Measurements from ENCODE around the gene LIMK2. TPM values are rescaled to one million over a fixed set of nuclear protein-coding genes. Genes with fewer than 3 reads are reported as not detected.
A peak's percentile ranks its signal among the peaks of the same experiment; 100 is the strongest.

The LIMK2 gene
- total and polyA plus RNA-seq, 4 experiments from 2014 or later, result 12.3 to 33.2 (median 29.5) TPM

- H3K4me1 Mint-ChIP-seq, result peaks cover 2 to 14% (median 10%) of the 10 kb centered on the region in 4 donors
- H3K4me3 Mint-ChIP-seq, result no peak overlapping the region
- H3K27me3 Mint-ChIP-seq, result no peaks in the 10 kb centered on the region
- Histone ChIP-seq H3K36me3 (ENCODE audit: insufficient read depth, low read length) (peaks cover 50% of the 10 kb centered on the region), H3K4me3 (ENCODE audit: low read length in 2 of 2) (no peak overlapping the region), H3K27me3 (ENCODE audit: insufficient read depth, low read length) (no peaks in the 10 kb centered on the region), H3K27ac (ENCODE audit: low read depth, low read length) (no peak overlapping the region), H3K9me3 (ENCODE audit: control insufficient read depth in 1 of 2, low read length in 2 of 2) (no peaks in the 10 kb centered on the region), H3K4me1 (ENCODE audit: insufficient read depth, low read length) (no peaks in the 10 kb centered on the region)
- peaks cover 38 to 73% of the 10 kb centered on the region in 2 donors for H3K36me3 Mint-ChIP-seq
- ChIA-PET POLR2A (ENCODE audit: partially characterized antibody) (interaction anchor here (0.8 to 1.7 kb wide), 5 partner anchors 24 to 53 kb away, joined by 3 to 6 read pairs (median 3); partner anchors contain the start of gene PIK3IP1), CTCF (ENCODE audit: partially characterized antibody) (interaction anchor here (1.1 to 2.2 kb wide), 3 partner anchors 9 to 54 kb away, joined by 3 to 7 read pairs (median 4); no protein-coding TSS in a partner anchor)
- peak overlapping the region in 2 of 7 donors; percentile 41 to 57 for H3K27ac Mint-ChIP-seq
- intact Hi-C loops (cut with micrococcal nuclease), result no loop called here
- no peak for DNase-seq
- H3K9me3 Mint-ChIP-seq, result no peaks in the 10 kb centered on the region
Measured at GRCh38 chr22:31326877-31327276, 114.8 kb downstream of the LIMK2 start.

DNA sequence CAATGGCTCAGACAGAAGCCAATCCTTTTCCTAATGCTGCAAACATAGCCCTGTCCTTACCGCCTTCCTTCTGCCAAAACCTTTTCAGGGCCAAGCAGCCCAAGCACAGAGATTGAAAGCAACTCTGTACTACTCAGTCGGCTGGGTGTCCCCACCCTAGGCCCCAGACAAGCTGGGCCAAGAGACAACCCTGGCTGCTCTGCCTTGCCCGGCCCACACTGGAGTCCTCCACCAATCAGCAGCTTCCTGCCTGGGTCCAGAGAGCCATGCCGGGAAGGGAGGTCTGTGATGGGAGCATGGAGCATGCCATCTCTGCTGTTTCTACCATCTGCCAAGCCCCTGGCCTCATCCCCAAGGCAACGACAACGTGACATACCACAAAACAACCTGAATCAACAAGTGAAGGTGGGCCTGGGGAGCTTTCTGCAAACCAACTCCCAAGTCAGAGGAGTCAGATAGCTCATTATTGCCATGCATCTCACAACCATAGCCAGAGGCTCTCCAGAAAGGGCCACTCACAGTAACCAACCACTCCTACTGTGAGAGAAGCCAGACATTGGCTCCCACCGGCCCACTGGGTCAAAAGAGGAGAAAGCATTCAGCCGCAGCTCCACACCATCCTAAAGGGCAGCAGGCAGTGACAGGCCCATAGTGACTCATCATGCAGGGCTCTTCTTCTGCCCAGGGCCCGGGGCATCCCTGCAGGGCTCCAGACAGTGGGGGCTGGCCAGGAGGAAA lies 115.9 kb downstream of the LIMK2 start:
- Mint-ChIP-seq H3K4me3 (no peak overlapping the region), H3K4me1 (peaks cover 5 to 14% (median 10%) of the 10 kb centered on the region in 4 donors), H3K27me3 (no peaks in the 10 kb centered on the region), H3K36me3 (peaks cover 40 to 82% of the 10 kb centered on the region in 2 donors), H3K9me3 (no peaks in the 10 kb centered on the region), H3K27ac (peak overlapping the region in 1 of 7 donors; percentile 27)
- Histone ChIP-seq H3K9me3 (ENCODE audit: control insufficient read depth in 1 of 2, low read length in 2 of 2) (no peaks in the 10 kb centered on the region), H3K27me3 (ENCODE audit: insufficient read depth, low read length) (no peaks in the 10 kb centered on the region), H3K4me1 (ENCODE audit: insufficient read depth, low read length) (no peaks in the 10 kb centered on the region), H3K4me3 (ENCODE audit: low read length in 2 of 2) (no peak overlapping the region), H3K36me3 (ENCODE audit: insufficient read depth, low read length) (peaks cover 60% of the 10 kb centered on the region), H3K27ac (ENCODE audit: low read depth, low read length) (no peak overlapping the region)
- DNase-seq, result no peak
- POLR2A ChIA-PET (ENCODE audit: partially characterized antibody), result interaction anchor here (0.8 to 1.5 kb wide), 4 partner anchors 25 to 54 kb away, joined by 3 to 6 read pairs (median 3); partner anchors contain the start of gene PIK3IP1
- intact Hi-C loops (cut with micrococcal nuclease), result no loop called here
- CTCF ChIA-PET (ENCODE audit: partially characterized antibody), result interaction anchor here (1.0 to 1.5 kb wide), 2 partner anchors 15 to 31 kb away, joined by 3 to 4 read pairs; no protein-coding TSS in a partner anchor

DNA sequence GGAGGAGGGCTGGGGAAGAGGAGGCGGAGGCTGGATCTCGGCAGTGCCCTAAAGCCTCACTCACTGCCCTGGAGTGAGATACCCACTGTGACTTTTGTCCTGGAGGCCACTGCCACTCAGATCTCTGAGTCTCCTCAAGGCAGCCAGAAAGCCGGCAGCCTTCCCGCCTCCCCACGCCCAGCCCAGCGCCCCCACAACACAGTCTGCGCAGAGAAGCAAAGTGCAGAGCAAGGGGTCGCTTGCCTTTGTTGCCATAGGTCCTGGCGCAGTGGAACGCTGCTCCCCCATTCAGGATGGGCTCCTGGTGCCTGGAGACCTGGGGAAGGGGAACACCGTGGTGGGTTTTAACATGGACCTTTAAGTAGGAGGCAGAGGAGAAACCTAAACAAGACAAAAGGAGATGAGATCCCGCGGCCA lies 116.5 kb downstream of the LIMK2 start:
- Histone ChIP-seq H3K4me1 (ENCODE audit: insufficient read depth, low read length) (no peaks in the 10 kb centered on the region), H3K4me3 (ENCODE audit: low read length in 2 of 2) (no peak overlapping the region), H3K9me3 (ENCODE audit: control insufficient read depth in 1 of 2, low read length in 2 of 2) (no peaks in the 10 kb centered on the region), H3K27ac (ENCODE audit: low read depth, low read length) (no peak overlapping the region), H3K27me3 (ENCODE audit: insufficient read depth, low read length) (no peaks in the 10 kb centered on the region), H3K36me3 (ENCODE audit: insufficient read depth, low read length) (peaks cover 66% of the 10 kb centered on the region)
- ChIA-PET CTCF (ENCODE audit: partially characterized antibody) (no interaction called here), POLR2A (ENCODE audit: partially characterized antibody) (interaction anchor here (1.5 kb wide), 1 partner anchor 36 kb away, joined by 3 read pairs; the partner anchor contains the start of gene PIK3IP1)
- Mint-ChIP-seq H3K4me1 (peaks cover 9 to 17% (median 11%) of the 10 kb centered on the region in 4 donors), H3K9me3 (no peaks in the 10 kb centered on the region), H3K27ac (no peak overlapping the region), H3K4me3 (no peak overlapping the region), H3K27me3 (no peaks in the 10 kb centered on the region), H3K36me3 (peaks cover 46 to 86% of the 10 kb centered on the region in 2 donors)
- intact Hi-C loops (cut with micrococcal nuclease), result no loop called here
- DNase-seq, result no peak

DNA sequence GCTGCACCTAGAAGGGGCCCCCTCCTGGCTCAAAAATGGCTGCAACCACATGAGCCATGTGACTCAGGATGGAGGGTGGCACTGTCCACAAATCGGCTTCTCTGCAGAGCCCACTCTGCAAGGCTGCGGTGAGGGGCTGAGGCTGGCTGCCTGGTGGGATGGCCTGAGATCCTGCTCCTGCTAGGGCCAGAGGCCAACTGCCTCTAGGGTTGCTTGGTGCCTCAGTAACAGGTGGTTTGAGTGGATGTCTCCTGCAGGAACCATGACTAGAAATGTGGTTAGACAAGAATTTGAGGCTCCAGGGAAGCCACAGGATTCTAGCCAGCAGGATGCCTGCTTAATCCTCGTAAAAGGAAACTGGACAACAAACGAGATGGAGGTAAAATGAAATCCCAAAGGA lies 116.9 kb downstream of the LIMK2 start:
- Histone ChIP-seq H3K9me3 (ENCODE audit: control insufficient read depth in 1 of 2, low read length in 2 of 2) (no peaks in the 10 kb centered on the region), H3K27me3 (ENCODE audit: insufficient read depth, low read length) (no peaks in the 10 kb centered on the region), H3K4me3 (ENCODE audit: low read length in 2 of 2) (no peak overlapping the region), H3K27ac (ENCODE audit: low read depth, low read length) (no peak overlapping the region), H3K36me3 (ENCODE audit: insufficient read depth, low read length) (peaks cover 71% of the 10 kb centered on the region), H3K4me1 (ENCODE audit: insufficient read depth, low read length) (no peaks in the 10 kb centered on the region)
- intact Hi-C loops (cut with micrococcal nuclease), result no loop called here
- Mint-ChIP-seq H3K4me1 (peaks cover 11 to 22% (median 14%) of the 10 kb centered on the region in 4 donors), H3K27ac (peak overlapping the region in 3 of 7 donors; percentile 22 to 57 (median 42)), H3K36me3 (peaks cover 51 to 89% of the 10 kb centered on the region in 2 donors), H3K9me3 (no peaks in the 10 kb centered on the region), H3K4me3 (no peak overlapping the region), H3K27me3 (no peaks in the 10 kb centered on the region)
- no peak for DNase-seq
- ChIA-PET CTCF (ENCODE audit: partially characterized antibody) (no interaction called here), POLR2A (ENCODE audit: partially characterized antibody) (no interaction called here)

Other genes starting within 250 kb of the LIMK2 start
- gene MORC2, start 243.5 kb upstream of the LIMK2 start, total RNA-seq, result 10 to 100 TPM; 43.8 to 46.3 TPM
- gene MORC2, start 243.5 kb upstream of the LIMK2 start, polyA plus RNA-seq, result 10 to 100 TPM in 1 of 2 donors, 1 to 10 TPM in 1; 9.5 to 22.8 TPM
- 100 to 1,000 TPM; 129 to 132 TPM for gene TUG1, start 243.0 kb upstream of the LIMK2 start, total RNA-seq
- 10 to 100 TPM; 12.3 to 20.6 TPM for gene TUG1, start 243.0 kb upstream of the LIMK2 start, polyA plus RNA-seq
- 1 to 10 TPM; 1.6 to 1.7 TPM for gene SMTN, start 131.0 kb upstream of the LIMK2 start, total RNA-seq
- gene SMTN, start 131.0 kb upstream of the LIMK2 start, polyA plus RNA-seq, result under 1 TPM; 0.34 to 0.78 TPM
- gene SELENOM, start 104.7 kb upstream of the LIMK2 start, total RNA-seq, result 10 to 100 TPM; 64.2 to 68.6 TPM
- gene SELENOM, start 104.7 kb upstream of the LIMK2 start, polyA plus RNA-seq, result 100 to 1,000 TPM; 107 to 150 TPM
- under 1 TPM; 0.15 to 0.22 TPM for gene INPP5J, start 89.3 kb upstream of the LIMK2 start, total RNA-seq
- gene INPP5J, start 89.3 kb upstream of the LIMK2 start, polyA plus RNA-seq, result not detected
- not detected for gene PLA2G3, start 71.8 kb upstream of the LIMK2 start, total RNA-seq
- gene PLA2G3, start 71.8 kb upstream of the LIMK2 start, polyA plus RNA-seq, result not detected
- 10 to 100 TPM; 31.5 to 31.7 TPM for gene RNF185, start 52.1 kb upstream of the LIMK2 start, total RNA-seq
- gene RNF185, start 52.1 kb upstream of the LIMK2 start, polyA plus RNA-seq, result 10 to 100 TPM; 24.1 to 27.1 TPM
- gene PIK3IP1, start 80.2 kb downstream of the LIMK2 start, total RNA-seq, result 100 to 1,000 TPM; 399 to 411 TPM
- gene PIK3IP1, start 80.2 kb downstream of the LIMK2 start, polyA plus RNA-seq, result 100 to 1,000 TPM; 418 to 473 TPM
- gene PATZ1, start 134.0 kb downstream of the LIMK2 start, total RNA-seq, result 10 to 100 TPM; 40.9 to 43.7 TPM
- gene PATZ1, start 134.0 kb downstream of the LIMK2 start, polyA plus RNA-seq, result 10 to 100 TPM in 1 of 2 donors, 1 to 10 TPM in 1; 6.6 to 19.7 TPM
- gene DRG1, start 187.3 kb downstream of the LIMK2 start, total RNA-seq, result 10 to 100 TPM; 80.3 to 82.5 TPM
- 100 to 1,000 TPM in 1 of 2 donors, 10 to 100 TPM in 1; 74.8 to 128 TPM for gene DRG1, start 187.3 kb downstream of the LIMK2 start, polyA plus RNA-seq

All from CD4-positive, alpha-beta memory T cell (primary cell).